HG03442 (cell line): ENCODE data around the gene NFE2.
"Not testable (repeated sequence)": the region's sequence is repeated elsewhere in the genome, so short reads cannot be mapped to it uniquely, and the experiment has no call there.

Experiments
- ATAC-seq: cut with Tn5 transposase; IDR thresholded peaks from one replicate; pipeline ENCODE4 v1.9.1; 2021; ENCODE audit warnings: mild to moderate bottlenecking, moderate library complexity; ENCODE audit not compliant: unreplicated experiment

Gene NFE2

GRCh38 chr12:54284070-54284780, 16.6 kb downstream of the NFE2 start:
- not testable (repeated sequence) for ATAC-seq

GRCh38 chr12:54282949-54283593, 17.7 kb downstream of the NFE2 start:
- no peak for ATAC-seq

GRCh38 chr12:54281694-54282093, 19.1 kb downstream of the NFE2 start:
- not testable (repeated sequence) for ATAC-seq

- not testable (repeated sequence) for ATAC-seq
Measured at GRCh38 chr12:54281261-54281638, 19.6 kb downstream of the NFE2 start.

- peak; percentile 83 for ATAC-seq
Measured at GRCh38 chr12:54280468-54281260, 20.2 kb downstream of the NFE2 start, which contains the start of gene HNRNPA1. Gene HNRNPA1 (plus strand): TSS chr12:54280726. CDS start chr12:54280808, 82 bp downstream.

- peak; percentile 71 for ATAC-seq
Measured at GRCh38 chr12:54279632-54280467, 21.0 kb downstream of the NFE2 start, which contains the start of gene CBX5. Gene CBX5 (minus strand): TSS chr12:54280122. CDS start chr12:54257650, 22,472 bp downstream.

- no peak for ATAC-seq
Measured at GRCh38 chr12:54279227-54279631, 21.6 kb downstream of the NFE2 start.

GRCh38 chr12:54277823-54278276, 23.0 kb downstream of the NFE2 start:
- ATAC-seq, result no peak

- no peak for ATAC-seq
Measured at GRCh38 chr12:54276368-54276767, 24.4 kb downstream of the NFE2 start.

- ATAC-seq, result no peak
Measured at GRCh38 chr12:54273981-54274380, 26.8 kb downstream of the NFE2 start.

GRCh38 chr12:54272214-54272613, 28.6 kb downstream of the NFE2 start:
- no peak for ATAC-seq

- no peak for ATAC-seq
Measured at GRCh38 chr12:54270345-54270744, 30.5 kb downstream of the NFE2 start.

- no peak for ATAC-seq
Measured at GRCh38 chr12:54266852-54267251, 34.0 kb downstream of the NFE2 start.

GRCh38 chr12:54265364-54265812, 35.4 kb downstream of the NFE2 start:
- no peak for ATAC-seq

- no peak for ATAC-seq
Measured at GRCh38 chr12:54262403-54262925, 38.4 kb downstream of the NFE2 start.

GRCh38 chr12:54261815-54262402, 38.9 kb downstream of the NFE2 start:
- ATAC-seq, result no peak

GRCh38 chr12:54259194-54260011, 41.4 kb downstream of the NFE2 start:
- ATAC-seq, result peak; percentile 75

- no peak for ATAC-seq
Measured at GRCh38 chr12:54258201-54258681, 42.6 kb downstream of the NFE2 start.

- ATAC-seq, result no peak
Measured at GRCh38 chr12:54257332-54257731, 43.5 kb downstream of the NFE2 start.
